Kidney (tissue), 22 donors: ENCODE measurements around the gene PHETA2. TPM values are rescaled to one million over a fixed set of nuclear protein-coding genes. Genes with fewer than 3 reads are reported as not detected.

ENCODE experiments used
- DNase-seq, 5 donors: peaks; one replicate each; pipeline ENCODE4 v3.0.0-alpha.2; 2013 to 2020
- FAIRE-seq: peaks from 2 replicates; lab custom pipeline; 2012; peaks lifted over from hg19 to GRCh38; lab: Jason Lieb, UNC
- H3K27ac ChIP-seq, 2 donors: one replicate each; pipeline ENCODE4 v1.7.0; 2013; ENCODE audit warnings: low read depth in 2 of 2, low read length in 2 of 2, inconsistent platforms in 1 of 2
- H3K27me3 ChIP-seq: one replicate; pipeline ENCODE4 v1.7.1; 2013; ENCODE audit warnings: low read length, inconsistent platforms; ENCODE audit not compliant: control insufficient read depth, insufficient read depth
- H3K36me3 ChIP-seq, 3 donors: one replicate each; pipeline versions ENCODE4 v1.7.0 to v1.7.1; 2013; ENCODE audit warnings: low read length in 3 of 3, control low read depth in 1 of 3, inconsistent platforms in 1 of 3; ENCODE audit not compliant: insufficient read depth in 3 of 3, control insufficient read depth in 2 of 3
- H3K4me1 ChIP-seq, 3 donors: one replicate each; pipeline versions ENCODE4 v1.7.0 to v1.7.1; 2013; ENCODE audit warnings: low read length in 3 of 3, inconsistent platforms in 1 of 3, low read depth in 1 of 3; ENCODE audit not compliant: control insufficient read depth in 2 of 3, insufficient read depth in 2 of 3
- H3K4me3 ChIP-seq, 3 donors: one replicate each; pipeline versions ENCODE4 v1.7.0 to v1.8.1; 2013; ENCODE audit warnings: low read length in 3 of 3, control low read depth in 1 of 3, inconsistent platforms in 1 of 3
- H3K9ac ChIP-seq, 3 donors: one replicate each; pipeline versions ENCODE4 v1.7.0 to v1.7.1; 2013; ENCODE audit warnings: low read length in 3 of 3, control low read depth in 1 of 3, inconsistent platforms in 1 of 3
- H3K9me3 ChIP-seq, 3 donors: one replicate each; pipeline versions ENCODE4 v1.7.0 to v1.7.1; 2013; ENCODE audit warnings: low read length in 3 of 3, control low read depth in 1 of 3, inconsistent platforms in 1 of 3; ENCODE audit not compliant: control insufficient read depth in 2 of 3, insufficient read depth in 1 of 3
- CTCF ChIP-seq: IDR thresholded peaks from 3 replicates; pipeline ENCODE4 v1.5.1; 2012; ENCODE audit warnings: mild to moderate bottlenecking, moderate library complexity, borderline replicate concordance; ENCODE audit not compliant: insufficient read depth; ENCODE audit errors: extremely low read depth
- intact Hi-C: fragments of 100-400 bp; cut with DNase I; formaldehyde crosslinking; loops from one replicate; pipeline ENCODE4 v1.11.1; 2022
- long read RNA-seq, 10 donors: library from polyadenylated mRNA in 1 of 10; unstranded in 1 of 10; transcript quantifications; one replicate each; pipeline ENCODE4 v2.0.0 and lab custom pipeline, GENCODE V29; 2021 to 2026
- polyA plus RNA-seq: library from polyadenylated mRNA; stranded (reverse); fragments of 350-450 nt; fragmentation: Illumina TruSeq; extraction: RNeasy Lipid Tissue Mini Kit (QIAGEN cat#74804); gene quantifications from one replicate; pipeline ENCODE4 v1.2.3, GENCODE V29; 2014; ENCODE audit warnings: low read depth, low replicate concordance; ENCODE audit not compliant: insufficient read depth
- total RNA-seq: library from RNA; stranded (reverse); fragmentation: NEBNext Ultra II Directional; extraction: Animal tissue kit (Norgen Biotek cat#: 25700); gene quantifications from one replicate; pipeline ENCODE4 v1.2.1, GENCODE V29; 2021
- donor health status: control.
- donor health status: control.
- donor health status: control.
- donor health status: control.
- donor health status: control.
- donor health status: DM: yes; HTN: yes; CAD: no.
- donor health status: Normal renal cell carcinoma (clear cell type).

The PHETA2 gene
- 10.4 TPM for total RNA-seq
- 6.3 TPM for polyA plus RNA-seq
- long read RNA-seq, donor 1, partial matches to known transcripts: 0 of 1 reads
- long read RNA-seq, donor 1, other reads (novel, unspliced or antisense): 0 of 1 reads
- long read RNA-seq, donor 2, transcript PHETA2-201 (3 exons, 2,335 nt): major isoform, 5 of 6 reads
- long read RNA-seq, donor 2, partial matches to known transcripts: 0 of 6 reads
- long read RNA-seq, donor 2, other reads (novel, unspliced or antisense): 0 of 6 reads
- long read RNA-seq, donor 3, transcript PHETA2-201 (3 exons, 2,335 nt): major isoform, 5 of 5 reads
- long read RNA-seq, donor 3, partial matches to known transcripts: 0 of 5 reads
- long read RNA-seq, donor 3, other reads (novel, unspliced or antisense): 0 of 5 reads
- long read RNA-seq, donor 4, transcript PHETA2-201 (3 exons, 2,335 nt): major isoform, 6 of 6 reads
- long read RNA-seq, donor 4, partial matches to known transcripts: 0 of 6 reads
- long read RNA-seq, donor 4, other reads (novel, unspliced or antisense): 0 of 6 reads
- long read RNA-seq, donor 5, partial matches to known transcripts: 0 of 1 reads
- long read RNA-seq, donor 5, other reads (novel, unspliced or antisense): 0 of 1 reads
- long read RNA-seq, donor 6, partial matches to known transcripts: 0 of 1 reads
- long read RNA-seq, donor 6, other reads (novel, unspliced or antisense): 0 of 1 reads
- long read RNA-seq, donor 7, transcript PHETA2-201 (3 exons, 2,335 nt): major isoform, 8 of 16 reads
- long read RNA-seq, donor 7, partial matches to known transcripts: 1 of 16 reads
- long read RNA-seq, donor 7, other reads (novel, unspliced or antisense): 4 of 16 reads
- long read RNA-seq, donor 8, transcript PHETA2-201 (3 exons, 2,335 nt): major isoform, 13 of 13 reads
- long read RNA-seq, donor 8, partial matches to known transcripts: 0 of 13 reads
- long read RNA-seq, donor 8, other reads (novel, unspliced or antisense): 0 of 13 reads
- long read RNA-seq, donor 9, partial matches to known transcripts: 0 of 1 reads
- long read RNA-seq, donor 9, other reads (novel, unspliced or antisense): 0 of 1 reads
- long read RNA-seq, donor 10, partial matches to known transcripts: 0 of 2 reads
- long read RNA-seq, donor 10, other reads (novel, unspliced or antisense): 0 of 2 reads

DNA sequence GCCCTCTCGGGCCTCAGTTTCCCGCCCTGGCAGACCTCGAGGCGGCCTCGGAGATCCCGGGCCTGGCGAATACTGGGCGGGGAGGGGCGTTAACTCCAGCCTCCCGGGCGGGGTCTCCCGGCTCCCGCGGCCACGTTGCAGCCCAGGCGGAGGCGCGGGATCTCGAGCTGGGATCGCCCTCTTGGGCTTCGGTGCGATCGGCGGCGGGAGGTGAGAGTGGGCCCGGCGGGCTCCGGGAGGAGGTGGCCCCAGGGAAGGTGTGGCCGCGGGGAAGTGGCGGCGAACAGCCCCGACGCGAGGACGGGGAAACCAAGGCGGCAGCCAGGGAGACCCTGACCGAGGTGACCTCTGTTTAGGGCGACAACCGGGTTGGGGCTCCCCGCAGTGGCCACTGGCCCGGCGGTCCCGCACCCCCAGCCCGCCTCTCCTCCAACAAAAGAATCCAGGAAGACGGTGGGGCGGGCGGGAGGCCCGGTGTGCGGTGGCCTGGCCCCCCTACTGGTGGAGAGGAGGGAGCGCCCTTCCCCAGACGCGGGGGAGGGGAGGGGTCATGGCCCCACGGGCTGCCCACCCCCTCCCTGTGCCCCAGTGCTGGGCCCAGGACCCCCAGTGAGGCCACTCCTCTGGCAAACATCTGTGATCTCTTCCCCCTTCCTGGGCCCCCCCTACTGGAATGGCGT, at the start of gene PHETA2:
TSS of gene PHETA2 (plus strand) at position 117 of the 680 bp plus-strand sequence. CDS start 3,046 bp downstream, outside the sequence.
- Histone ChIP-seq H3K4me1 (peaks cover 3 to 28% (median 20%) of the 10 kb centered on the region in 3 donors), H3K9me3 (no peaks in the 10 kb centered on the region), H3K4me3 (peak within 1 kb of the TSS; percentile 31 to 62 (median 55)), H3K27me3 (no peaks in the 10 kb centered on the region), H3K9ac (peak within 1 kb of the TSS; percentile 11 to 84 (median 63)), H3K27ac (peak within 1 kb of the TSS; percentile 64 to 83), H3K36me3 (no peaks in the 10 kb centered on the region)
- DNase-seq (peak; percentile 52 to 90 (median 78)), FAIRE-seq (no peak)
- no peak for TF ChIP-seq CTCF
- intact Hi-C loops: no loop called here

GRCh38 chr22:42025421-42025820, 48.6 kb upstream of the PHETA2 start:
- no peak for TF ChIP-seq CTCF
- no peak overlapping the region for H3K27ac ChIP-seq
- no peaks in the 10 kb centered on the region for H3K36me3 ChIP-seq
- H3K9me3 ChIP-seq: no peaks in the 10 kb centered on the region
- no peaks in the 10 kb centered on the region for H3K4me1 ChIP-seq
- intact Hi-C loops: no loop called here
- H3K27me3 ChIP-seq: no peaks in the 10 kb centered on the region
- FAIRE-seq (no peak), DNase-seq (no peak)
- H3K9ac ChIP-seq: no peak overlapping the region
- H3K4me3 ChIP-seq: no peak overlapping the region

DNA sequence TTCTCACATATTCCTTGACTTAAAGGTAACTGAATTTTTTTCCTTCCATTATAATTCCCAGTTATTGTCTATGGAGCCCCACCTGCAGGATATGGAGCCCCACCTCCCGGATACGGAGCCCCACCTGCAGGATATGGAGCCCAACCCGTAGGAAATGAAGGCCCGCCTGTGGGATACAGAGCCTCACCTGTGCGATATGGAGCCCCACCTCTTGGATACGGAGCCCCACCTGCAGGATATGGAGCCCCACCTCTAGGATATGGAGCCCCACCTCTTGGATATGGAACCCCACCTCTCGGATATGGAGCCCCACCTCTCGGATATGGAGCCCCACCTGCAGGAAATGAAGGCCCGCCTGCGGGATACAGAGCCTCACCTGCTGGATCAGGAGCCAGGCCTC, 47.3 kb upstream of the PHETA2 start:
- no peaks in the 10 kb centered on the region for H3K36me3 ChIP-seq
- H3K27ac ChIP-seq: no peak overlapping the region
- H3K9ac ChIP-seq: no peak overlapping the region
- no peak for TF ChIP-seq CTCF
- H3K4me1 ChIP-seq: no peaks in the 10 kb centered on the region
- H3K4me3 ChIP-seq: no peak overlapping the region
- H3K9me3 ChIP-seq: no peaks in the 10 kb centered on the region
- DNase-seq (no peak), FAIRE-seq (no peak)
- H3K27me3 ChIP-seq: no peaks in the 10 kb centered on the region
- intact Hi-C loops: no loop called here
